DMS79 treated with DMSO at 0.1 percent for 48 hours (cell line): ENCODE results near the gene RNASEH2B.

ENCODE experiments used
- DNase-seq: peaks from one replicate; lab custom pipeline; 2025; lab: John Stamatoyannopoulos, UW

Gene RNASEH2B

GRCh38 chr13:50909605-50910484 is at the start of gene RNASEH2B:
Gene RNASEH2B (plus strand): TSS chr13:50909791. CDS start chr13:50910077, 286 bp downstream.
- peak; percentile 74 for DNase-seq

GRCh38 chr13:50864492-50864891 is 45.1 kb upstream of the RNASEH2B start:
- no peak for DNase-seq

GRCh38 chr13:50866817-50867636 is 42.6 kb upstream of the RNASEH2B start:
- DNase-seq, result no peak

DNA sequence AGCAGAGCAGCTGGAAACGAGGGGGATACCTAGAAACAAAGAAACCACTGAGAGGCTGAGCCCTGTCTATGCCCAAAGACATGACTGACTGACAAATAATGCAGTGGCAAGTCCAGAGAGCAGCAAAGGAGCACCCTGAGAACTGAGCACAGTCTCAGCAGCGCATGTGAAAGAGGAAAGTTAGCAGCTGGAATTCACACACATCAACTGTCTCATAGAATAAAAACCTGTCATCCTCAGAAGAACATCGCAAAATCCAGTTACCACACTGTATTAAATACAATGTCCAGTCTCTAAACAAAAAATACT is 42.0 kb upstream of the RNASEH2B start:
- DNase-seq, result no peak

DNA sequence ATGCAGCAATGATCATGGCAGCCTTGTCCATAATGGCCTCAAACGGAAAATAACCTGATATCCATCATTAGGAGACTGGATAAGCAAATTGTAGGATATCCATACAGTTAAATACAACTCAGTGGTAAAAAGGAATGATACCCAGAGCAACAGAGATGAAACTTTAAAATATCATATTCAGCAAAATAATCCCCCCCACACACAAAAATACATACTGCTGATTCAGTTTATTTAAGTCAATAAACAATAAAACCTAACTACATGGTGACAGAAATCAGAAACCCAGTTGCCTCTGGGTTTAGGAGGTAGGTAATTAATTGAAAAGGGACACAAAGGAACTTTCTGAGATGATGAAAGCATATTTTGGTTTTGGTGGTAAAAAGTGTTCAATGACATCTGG is 38.2 kb upstream of the RNASEH2B start:
- no peak for DNase-seq

- DNase-seq, result no peak
Observed at GRCh38 chr13:50873467-50873866, 36.1 kb upstream of the RNASEH2B start.

DNA sequence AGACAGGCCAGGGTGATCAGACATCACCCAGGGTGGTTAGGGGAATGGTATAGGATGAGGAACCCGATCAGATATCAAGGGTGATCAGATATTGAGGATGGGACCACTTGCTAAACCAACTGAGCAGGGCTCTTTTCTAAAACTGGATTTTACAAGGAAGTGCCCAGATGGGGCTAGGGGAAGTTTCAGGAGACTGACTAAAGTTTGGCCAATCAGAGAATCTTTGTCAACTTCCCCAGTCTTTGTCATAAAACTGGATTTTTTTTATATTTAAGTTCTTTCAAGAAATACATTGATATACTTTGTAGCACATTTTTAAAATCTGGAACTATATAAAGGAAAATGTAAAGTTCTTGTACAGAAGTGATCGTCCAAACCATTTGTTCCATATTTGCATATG is 35.6 kb upstream of the RNASEH2B start:
- DNase-seq, result no peak

- no peak for DNase-seq
Observed at GRCh38 chr13:50882816-50883435, 26.7 kb upstream of the RNASEH2B start.

DNA sequence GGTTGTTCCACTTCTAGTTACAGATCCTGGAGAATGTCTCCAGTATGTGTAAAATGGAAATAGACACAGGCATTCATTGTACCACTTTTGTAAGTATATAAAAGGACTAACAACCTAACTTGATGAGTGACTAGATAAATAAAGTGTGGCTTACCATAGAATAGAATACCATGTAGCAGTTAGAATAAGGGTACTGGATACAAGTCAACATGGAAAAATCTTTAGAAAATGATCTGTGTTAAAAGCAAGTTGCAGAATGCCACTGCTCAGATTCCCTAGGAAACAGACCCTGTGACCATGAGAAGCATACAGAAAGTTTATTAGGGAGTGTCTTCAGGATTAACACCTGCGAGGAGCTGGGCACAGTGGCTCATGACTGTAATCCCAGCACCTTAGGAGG is 25.9 kb upstream of the RNASEH2B start:
- no peak for DNase-seq

GRCh38 chr13:50884265-50884664 is 25.3 kb upstream of the RNASEH2B start:
- no peak for DNase-seq

- no peak for DNase-seq
Observed at GRCh38 chr13:50887151-50887550, 22.4 kb upstream of the RNASEH2B start.

DNA sequence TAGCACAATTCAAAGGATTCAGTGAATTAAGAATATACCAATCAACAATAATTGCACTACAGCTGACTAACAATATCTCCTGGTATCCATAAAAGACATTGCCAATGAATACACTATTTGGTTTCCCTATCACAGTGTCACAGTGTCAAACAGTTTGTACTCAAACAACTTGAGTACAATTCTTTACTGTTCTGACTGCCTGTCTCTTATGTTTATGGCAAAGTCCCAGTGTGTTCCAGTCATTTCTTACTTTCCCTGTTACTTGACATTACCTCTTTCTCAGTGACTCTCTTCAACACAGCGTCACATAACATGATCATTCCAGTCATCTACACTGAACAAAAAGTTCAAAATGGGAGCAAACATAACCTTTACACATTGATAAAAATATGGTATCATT is 21.2 kb upstream of the RNASEH2B start:
- no peak for DNase-seq

DNA sequence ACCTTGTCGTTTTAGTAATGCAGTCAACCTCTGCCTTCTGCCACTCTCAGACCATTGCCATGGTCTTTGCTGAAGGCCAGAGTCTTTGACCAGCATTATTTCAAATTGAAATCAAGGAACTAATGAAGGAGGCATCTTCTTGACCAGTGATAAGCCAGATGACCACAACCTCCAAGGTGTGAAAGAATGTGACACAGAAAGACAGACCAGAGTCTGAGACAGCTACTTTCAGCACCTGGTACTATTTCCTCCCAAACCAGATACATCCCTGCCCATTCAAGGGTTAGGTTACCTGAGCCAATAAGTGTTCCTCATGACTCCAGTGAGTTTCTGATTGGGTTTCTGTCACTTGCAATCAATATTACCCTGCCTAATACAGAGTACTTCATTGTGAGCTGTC is 20.3 kb upstream of the RNASEH2B start:
- DNase-seq, result no peak

DNA sequence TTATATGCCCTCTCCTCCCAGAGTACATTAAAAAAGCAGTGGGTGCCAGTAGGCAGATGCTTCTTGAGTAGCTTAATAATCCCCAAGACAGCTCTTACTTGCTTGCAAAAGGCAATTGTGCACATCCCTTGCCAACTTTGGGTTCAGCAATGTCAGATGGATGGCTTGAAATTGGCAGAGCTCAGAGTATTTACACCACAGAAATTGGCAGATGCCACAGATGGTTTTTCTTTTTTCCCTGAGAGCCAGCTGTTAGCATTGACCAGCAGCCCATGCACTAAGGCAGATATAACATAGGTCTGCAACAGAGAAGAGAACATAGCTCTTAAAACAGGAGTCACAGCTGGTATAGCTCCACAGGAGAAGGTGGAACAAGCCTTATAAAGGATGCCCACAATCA is 18.4 kb upstream of the RNASEH2B start:
- DNase-seq, result no peak

DNA sequence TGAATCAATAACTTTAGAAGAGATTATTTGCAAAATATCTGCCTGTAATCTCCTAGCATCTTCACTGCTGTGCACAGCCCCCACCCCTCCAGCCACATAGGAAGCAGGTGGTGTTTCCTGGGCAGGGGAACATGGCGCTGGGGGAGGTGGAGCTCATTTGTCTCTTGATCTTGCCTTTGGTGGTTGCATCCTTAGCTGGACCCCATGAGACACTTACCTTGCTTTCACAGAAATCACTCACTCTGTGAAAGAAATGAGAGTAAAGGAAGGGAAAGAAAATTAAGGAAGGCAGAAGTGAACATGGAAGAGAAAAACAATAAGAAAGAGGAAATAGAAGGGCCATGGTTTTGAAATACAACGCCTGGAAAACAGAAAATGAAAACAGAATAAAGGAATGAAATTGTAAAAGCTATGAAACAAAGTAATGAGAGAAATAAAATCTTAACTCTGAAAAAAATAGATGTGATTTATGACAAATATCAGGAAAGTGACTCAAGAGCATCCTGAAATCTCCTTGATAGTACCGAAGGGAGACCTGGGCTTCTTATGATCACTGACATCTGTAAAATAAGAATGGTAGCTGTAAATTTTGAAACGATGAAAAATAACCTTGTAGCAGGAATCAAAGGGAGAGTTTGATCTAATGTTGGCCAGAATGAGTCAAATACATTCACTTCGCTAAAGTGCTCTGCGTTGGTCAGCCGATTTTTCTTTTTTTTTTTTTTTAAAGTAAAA is 17.2 kb upstream of the RNASEH2B start:
- DNase-seq, result no peak

DNA sequence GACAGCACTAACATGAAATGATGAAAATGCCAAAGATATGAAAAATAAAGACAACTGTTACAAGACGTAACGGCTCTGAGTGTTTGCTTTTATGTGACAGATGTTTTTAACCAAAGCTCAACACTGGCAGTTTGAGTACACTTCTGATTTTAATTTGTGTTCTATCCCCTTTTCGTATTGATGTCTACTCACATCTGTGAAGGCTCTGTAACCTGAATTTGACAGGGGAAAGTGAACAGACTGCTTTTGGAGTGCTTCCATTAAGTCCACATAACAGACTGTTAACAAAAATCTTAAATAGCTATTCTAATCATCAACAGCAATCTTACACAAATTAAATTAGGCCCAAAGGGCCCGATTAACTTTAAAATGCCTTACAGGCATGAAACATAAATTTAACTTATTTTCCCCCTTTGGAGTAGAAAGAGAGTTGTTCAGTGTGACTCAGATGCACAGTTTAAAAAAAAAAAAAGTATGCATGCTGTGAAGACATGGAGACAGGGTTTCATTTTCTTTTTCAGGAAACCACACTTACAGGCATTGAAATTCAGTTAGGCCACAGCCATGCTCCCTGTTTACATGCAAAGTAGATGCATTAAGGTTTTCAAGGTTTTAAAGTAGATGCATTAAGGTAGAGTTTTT is 16.3 kb upstream of the RNASEH2B start:
- peak; percentile 23 for DNase-seq

- no peak for DNase-seq
Observed at GRCh38 chr13:50894012-50894411, 15.6 kb upstream of the RNASEH2B start.

- DNase-seq, result no peak
Observed at GRCh38 chr13:50894504-50894903, 15.1 kb upstream of the RNASEH2B start.

DNA sequence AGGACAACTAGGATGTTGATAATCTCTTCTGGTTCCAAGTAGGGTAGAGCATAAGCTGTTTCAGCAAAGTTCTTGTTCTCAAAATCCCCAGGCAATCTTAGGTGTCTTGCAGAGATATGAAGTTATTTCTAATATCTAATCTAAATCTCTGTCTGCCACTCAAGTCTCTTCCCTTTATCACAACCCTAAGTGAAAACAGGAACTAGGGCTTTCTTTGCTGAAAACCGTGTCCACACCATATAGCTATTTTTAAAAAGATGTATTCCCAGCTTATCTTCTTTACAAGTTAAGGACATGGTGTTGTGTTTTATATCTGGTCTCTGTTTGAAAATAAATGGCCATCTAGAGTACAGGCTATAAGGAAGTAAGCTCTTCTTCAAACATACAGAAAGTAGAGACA is 11.3 kb upstream of the RNASEH2B start:
- DNase-seq, result no peak

- no peak for DNase-seq
Observed at GRCh38 chr13:50901701-50902100, 7.9 kb upstream of the RNASEH2B start.

DNA sequence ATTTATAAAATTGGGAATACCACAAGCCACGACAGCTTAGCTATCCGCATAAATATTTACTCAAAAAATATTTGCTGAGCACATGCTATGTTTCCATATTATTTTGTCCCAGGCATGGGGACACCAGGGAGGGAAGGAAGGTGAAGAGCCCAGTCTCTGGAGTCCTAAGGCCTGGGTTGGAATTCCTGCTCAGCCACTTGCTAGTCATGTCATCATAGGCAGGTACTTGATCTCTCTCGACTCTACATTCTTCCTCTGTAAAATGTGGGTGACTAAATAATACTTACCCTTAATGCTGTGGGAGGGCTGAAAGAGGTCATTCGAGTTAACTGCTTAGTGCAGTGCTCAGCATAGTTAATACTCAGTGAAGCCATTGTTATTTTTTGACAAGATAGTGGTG is 4.3 kb upstream of the RNASEH2B start:
- DNase-seq, result no peak

DNA sequence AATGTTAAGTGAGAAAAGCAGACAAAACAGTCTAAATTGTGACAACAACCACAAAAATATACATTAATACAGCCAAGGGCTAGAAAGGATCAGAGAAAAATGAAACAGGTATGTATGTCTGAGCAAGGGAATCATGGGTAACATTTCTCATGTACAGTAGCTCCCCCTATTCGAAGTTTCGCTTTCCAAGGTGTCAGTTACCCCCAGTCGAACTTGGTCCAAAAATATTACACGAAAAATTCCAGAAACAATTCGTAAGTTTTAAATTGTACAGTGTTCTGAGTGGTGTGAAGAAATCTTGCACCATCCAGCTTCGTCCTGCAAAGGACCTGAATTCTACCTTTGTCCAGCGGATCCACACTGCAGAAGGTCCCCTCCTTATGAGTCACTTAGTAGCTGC is 1.8 kb upstream of the RNASEH2B start:
- no peak for DNase-seq
